ENCODE measurements around the gene LTBP1. TPM values are rescaled to one million over a fixed set of nuclear protein-coding genes. Genes with fewer than 3 reads are reported as not detected.

LTBP1 gene
- total RNA-seq, 4 donors from 2014 or later, result 8.7 to 18.7 (median 13.0) TPM

- TF ChIP-seq EP300 (IDR thresholded peaks at IDR 0.05), result no peak
- no peak for TF ChIP-seq CTCF (IDR thresholded peaks at IDR 0.05)
- WGBS, result 82% methylated on average over 3 of the region's 3 CpGs
- no peaks in the 10 kb centered on the region for H3K27me3 ChIP-seq
- no peak overlapping the region for H3K27ac ChIP-seq
- no peaks in the 10 kb centered on the region for H3K36me3 ChIP-seq
- peaks cover 17% of the 10 kb centered on the region for H3K4me1 ChIP-seq
- no peak for DNase-seq (ENCODE audit: low spot score in 2 of 2)
- H3K4me3 ChIP-seq, result no peak overlapping the region
- no peaks in the 10 kb centered on the region for H3K9me3 ChIP-seq
Measured at GRCh38 chr2:33122726-33123125, 176.0 kb downstream of the LTBP1 start.

DNA sequence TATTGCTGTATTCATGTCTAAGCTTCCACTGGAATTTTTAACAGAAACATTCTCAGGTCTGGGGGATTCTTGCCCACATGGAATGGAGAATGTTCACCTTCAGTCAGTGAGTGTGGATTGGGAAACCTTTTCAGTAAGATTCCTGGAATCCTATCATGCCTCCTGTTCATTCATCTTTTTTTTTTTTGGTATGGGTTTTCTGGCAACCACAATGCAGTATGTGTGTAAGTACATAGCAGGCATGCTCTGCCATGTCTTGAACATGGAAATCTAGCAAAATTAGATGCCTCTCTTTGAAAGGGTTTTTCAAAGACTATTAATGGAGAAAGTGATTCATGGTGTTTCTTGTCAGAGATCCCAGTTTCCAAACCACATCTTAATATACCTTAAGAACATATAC is 176.5 kb downstream of the LTBP1 start:
- Histone ChIP-seq H3K9me3 (no peaks in the 10 kb centered on the region), H3K4me3 (no peak overlapping the region), H3K36me3 (no peaks in the 10 kb centered on the region), H3K27ac (no peak overlapping the region), H3K27me3 (no peaks in the 10 kb centered on the region), H3K4me1 (peaks cover 17% of the 10 kb centered on the region)
- DNase-seq (ENCODE audit: low spot score in 2 of 2), result no peak
- TF ChIP-seq CTCF (IDR thresholded peaks at IDR 0.05), result no peak
- no peak for TF ChIP-seq POLR2A (IDR thresholded peaks at IDR 0.05)
- no peak for TF ChIP-seq POLR2AphosphoS5 (IDR thresholded peaks at IDR 0.05)
- TF ChIP-seq EP300 (IDR thresholded peaks at IDR 0.05), result no peak

GRCh38 chr2:33126552-33126951 is 179.8 kb downstream of the LTBP1 start:
- 83% methylated on average over 1 of the region's 1 CpG for WGBS

GRCh38 chr2:33126958-33127357 is 180.2 kb downstream of the LTBP1 start:
- Histone ChIP-seq H3K4me3 (no peak overlapping the region), H3K27ac (no peak overlapping the region), H3K27me3 (no peaks in the 10 kb centered on the region), H3K9me3 (no peaks in the 10 kb centered on the region), H3K36me3 (no peaks in the 10 kb centered on the region), H3K4me1 (peaks cover 22% of the 10 kb centered on the region)
- no peak for DNase-seq (ENCODE audit: low spot score in 2 of 2)
- WGBS, result 34% methylated on average over 3 of the region's 3 CpGs
- no peak for TF ChIP-seq POLR2AphosphoS5 (IDR thresholded peaks at IDR 0.05)
- no peak for TF ChIP-seq POLR2A (IDR thresholded peaks at IDR 0.05)
- no peak for TF ChIP-seq CTCF (IDR thresholded peaks at IDR 0.05)
- no peak for TF ChIP-seq EP300 (IDR thresholded peaks at IDR 0.05)

More at GRCh38 chr2:33126552-33126951, 179.8 kb downstream of the LTBP1 start:
- H3K27ac ChIP-seq, result no peak overlapping the region
- no peak for TF ChIP-seq CTCF (IDR thresholded peaks at IDR 0.05)
- no peak for TF ChIP-seq POLR2AphosphoS5 (IDR thresholded peaks at IDR 0.05)
- no peak for TF ChIP-seq EP300 (IDR thresholded peaks at IDR 0.05)
- no peak for TF ChIP-seq POLR2A (IDR thresholded peaks at IDR 0.05)
- H3K36me3 ChIP-seq, result no peaks in the 10 kb centered on the region
- H3K4me1 ChIP-seq, result peaks cover 20% of the 10 kb centered on the region
- no peak overlapping the region for H3K4me3 ChIP-seq
- no peak for DNase-seq (ENCODE audit: low spot score in 2 of 2)
- no peaks in the 10 kb centered on the region for H3K9me3 ChIP-seq
- no peaks in the 10 kb centered on the region for H3K27me3 ChIP-seq

- 87% methylated on average over 7 of the region's 7 CpGs for WGBS
- H3K9me3 ChIP-seq, result no peaks in the 10 kb centered on the region
- H3K36me3 ChIP-seq, result no peaks in the 10 kb centered on the region
- H3K27me3 ChIP-seq, result no peaks in the 10 kb centered on the region
- no peak for TF ChIP-seq CTCF (IDR thresholded peaks at IDR 0.05)
- no peak for TF ChIP-seq POLR2A (IDR thresholded peaks at IDR 0.05)
- no peak for TF ChIP-seq POLR2AphosphoS5 (IDR thresholded peaks at IDR 0.05)
- TF ChIP-seq EP300 (IDR thresholded peaks at IDR 0.05), result no peak
- no peak overlapping the region for H3K4me3 ChIP-seq
- DNase-seq (ENCODE audit: low spot score in 2 of 2), result no peak
- H3K4me1 ChIP-seq, result peaks cover 20% of the 10 kb centered on the region
- no peak overlapping the region for H3K27ac ChIP-seq
Measured at GRCh38 chr2:33129263-33130053, 182.7 kb downstream of the LTBP1 start.

Measured in suprapubic skin (tissue), 4 donors.